Liver (tissue), 3 donors: ENCODE data around the gene CASQ2.

Experiments
- TAF1 ChIP-seq: conservative IDR thresholded peaks from 2 replicates; pipeline ENCODE4 v1.6.1; 2016; ENCODE audit warnings: antibody characterized with exemption, mild to moderate bottlenecking
- TF ChIP-seq, protein P1 (sequence below): fragments of 150-350 bp; IDR thresholded peaks from 2 replicates; pipeline ENCODE4 v1.5.1; 2017; ENCODE audit warnings: improper control_type of control experiment, low read depth, low read length; ENCODE audit not compliant: missing input control
- donor health status: healthy.
- donor health status: healthy.

DNA sequence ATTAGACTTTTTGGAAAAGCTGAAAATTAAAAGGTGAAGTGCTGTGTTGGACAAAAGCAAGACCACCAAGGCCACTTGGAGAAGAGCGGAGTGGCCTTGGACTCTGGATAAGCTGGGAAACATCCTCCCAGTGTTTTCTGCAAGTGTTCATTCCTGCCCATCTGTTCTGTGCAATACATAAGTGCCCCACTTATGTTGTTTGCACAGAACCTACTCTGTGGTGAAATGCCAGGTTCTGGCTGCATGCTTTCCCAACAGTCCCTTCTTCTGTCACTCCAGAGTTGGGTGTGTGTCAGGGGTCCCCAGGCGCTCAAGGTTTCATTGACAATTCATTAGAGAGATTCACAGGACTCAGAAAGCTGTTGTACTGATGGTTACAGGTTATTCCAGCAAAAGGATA, 42.1 kb upstream of the CASQ2 start:
- no peak for TF ChIP-seq TAF1
- TF ChIP-seq, protein P1, sequence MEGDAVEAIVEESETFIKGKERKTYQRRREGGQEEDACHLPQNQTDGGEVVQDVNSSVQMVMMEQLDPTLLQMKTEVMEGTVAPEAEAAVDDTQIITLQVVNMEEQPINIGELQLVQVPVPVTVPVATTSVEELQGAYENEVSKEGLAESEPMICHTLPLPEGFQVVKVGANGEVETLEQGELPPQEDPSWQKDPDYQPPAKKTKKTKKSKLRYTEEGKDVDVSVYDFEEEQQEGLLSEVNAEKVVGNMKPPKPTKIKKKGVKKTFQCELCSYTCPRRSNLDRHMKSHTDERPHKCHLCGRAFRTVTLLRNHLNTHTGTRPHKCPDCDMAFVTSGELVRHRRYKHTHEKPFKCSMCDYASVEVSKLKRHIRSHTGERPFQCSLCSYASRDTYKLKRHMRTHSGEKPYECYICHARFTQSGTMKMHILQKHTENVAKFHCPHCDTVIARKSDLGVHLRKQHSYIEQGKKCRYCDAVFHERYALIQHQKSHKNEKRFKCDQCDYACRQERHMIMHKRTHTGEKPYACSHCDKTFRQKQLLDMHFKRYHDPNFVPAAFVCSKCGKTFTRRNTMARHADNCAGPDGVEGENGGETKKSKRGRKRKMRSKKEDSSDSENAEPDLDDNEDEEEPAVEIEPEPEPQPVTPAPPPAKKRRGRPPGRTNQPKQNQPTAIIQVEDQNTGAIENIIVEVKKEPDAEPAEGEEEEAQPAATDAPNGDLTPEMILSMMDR = no peak
